Measurements from ENCODE around the gene TIGIT. TPM values are rescaled to one million over a fixed set of nuclear protein-coding genes. Genes with fewer than 3 reads are reported as not detected.

The TIGIT gene
- total RNA-seq (10 to 100 TPM in 1 of 5 experiments, 1 to 10 TPM in 4; 1.3 to 14.9 (median 3.8) TPM), polyA plus RNA-seq (1 to 10 TPM in 1 of 2 donors, under 1 TPM in 1; 0.63 to 2.8 TPM), total RNA-seq (not detected)

DNA sequence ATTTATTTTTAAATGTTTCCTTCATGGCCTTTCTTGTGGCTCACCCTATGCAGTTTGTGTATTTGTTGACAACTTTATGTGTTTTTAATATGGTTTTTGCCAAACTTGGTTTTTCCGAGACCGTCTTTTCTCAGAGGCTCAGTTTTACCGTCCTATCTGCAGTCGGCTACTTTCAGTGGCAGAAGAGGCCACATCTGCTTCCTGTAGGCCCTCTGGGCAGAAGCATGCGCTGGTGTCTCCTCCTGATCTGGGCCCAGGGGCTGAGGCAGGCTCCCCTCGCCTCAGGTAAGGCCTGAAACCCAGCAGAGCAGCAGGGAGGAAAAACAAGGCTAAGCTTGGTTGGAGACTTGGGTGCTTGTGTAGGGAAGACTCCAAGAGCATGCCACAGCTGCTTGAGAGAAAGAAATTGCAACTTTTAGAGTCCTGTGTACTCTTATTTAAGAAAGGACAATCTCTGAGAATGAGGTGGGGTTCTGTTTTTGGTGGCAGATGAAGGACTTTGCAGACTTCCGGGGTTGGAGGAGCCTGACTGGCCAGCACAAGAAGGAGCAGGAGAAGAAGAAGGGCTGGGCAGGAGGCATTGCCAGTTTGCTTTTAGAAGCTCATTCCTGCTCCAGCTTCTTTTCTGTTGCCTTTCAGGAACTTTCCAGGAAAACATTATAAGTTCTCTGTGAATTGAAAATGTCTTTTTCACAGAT is at the start of gene TIGIT:
Gene TIGIT, plus strand, starts transcription at position 191 of the 698 bp plus-strand sequence. Its CDS starts 34 bp downstream, at position 225.
- Mint-ChIP-seq H3K4me1 (peaks cover 0 to 16% (median 5%) of the 10 kb centered on the region in 7 donors), H3K27ac (peak within 1 kb of the TSS in 5 of 9 donors; percentile 35 to 64 (median 53)), H3K4me3 (peak within 1 kb of the TSS in 3 of 10 donors; percentile 37 to 75 (median 47)), H3K36me3 (no peaks in the 10 kb centered on the region), H3K27me3 (no peaks in the 10 kb centered on the region), H3K9me3 (no peaks in the 10 kb centered on the region)
- Histone ChIP-seq H3K36me3 (ENCODE audit: control insufficient read depth in 2 of 3, insufficient read depth in 3 of 3, low read length in 3 of 3) (no peaks in the 10 kb centered on the region), H3K4me1 (ENCODE audit: control insufficient read depth in 2 of 2, insufficient read depth in 2 of 2, low read length in 2 of 2) (peaks cover 4 to 46% of the 10 kb centered on the region in 2 donors), H3K4me3 (ENCODE audit: low read length) (peak within 1 kb of the TSS; percentile 29), H3K9me3 (ENCODE audit: control insufficient read depth in 2 of 3, low read length in 3 of 3) (no peaks in the 10 kb centered on the region), H3K27ac (ENCODE audit: low read depth, low read length) (no peak within 1 kb of the TSS), H3K27me3 (ENCODE audit: control insufficient read depth in 2 of 2, insufficient read depth in 2 of 2, low read length in 2 of 2) (no peaks in the 10 kb centered on the region)
- no peak for ATAC-seq
- intact Hi-C loops (cut with micrococcal nuclease) = no loop called here
- no peak for DNase-seq
- ChIA-PET POLR2A (interaction anchor here (0.6 to 1.3 kb wide), 2 partner anchors 9 to 79 kb away, joined by 3 to 7 read pairs; no protein-coding TSS in a partner anchor), CTCF (interaction anchor here (1.0 to 1.5 kb wide), 2 partner anchors 9 to 17 kb away, joined by 3 read pairs; no protein-coding TSS in a partner anchor)

DNA sequence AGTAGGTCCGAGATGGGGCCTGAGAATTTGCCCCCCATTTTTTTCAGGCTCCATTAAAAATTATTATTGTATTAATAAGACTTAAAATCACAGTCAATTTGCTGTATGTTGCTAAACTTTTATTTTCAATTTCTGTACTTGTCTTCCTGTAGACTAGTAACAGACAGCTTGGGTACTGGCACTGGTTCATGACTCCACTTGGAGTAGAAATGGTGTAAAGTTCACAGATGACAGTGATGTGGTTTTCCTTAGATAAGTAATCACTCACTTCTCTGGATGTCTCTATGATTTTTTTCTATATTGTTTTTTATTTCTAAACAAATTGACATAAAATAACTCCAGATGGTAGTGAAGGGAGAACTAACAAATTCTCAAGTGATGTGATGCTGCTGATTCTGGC is 40.9 kb upstream of the TIGIT start:
- H3K27me3 Mint-ChIP-seq = no peaks in the 10 kb centered on the region
- DNase-seq (no peak), ATAC-seq (no peak)
- intact Hi-C loops (cut with micrococcal nuclease) = no loop called here
- Histone ChIP-seq H3K4me3 (ENCODE audit: low read length) (no peak overlapping the region), H3K4me1 (ENCODE audit: control insufficient read depth in 2 of 2, insufficient read depth in 2 of 2, low read length in 2 of 2) (no peaks in the 10 kb centered on the region), H3K36me3 (ENCODE audit: control insufficient read depth in 2 of 3, insufficient read depth in 3 of 3, low read length in 3 of 3) (no peaks in the 10 kb centered on the region), H3K9me3 (ENCODE audit: control insufficient read depth in 2 of 3, low read length in 3 of 3) (no peaks in the 10 kb centered on the region), H3K27me3 (ENCODE audit: control insufficient read depth in 2 of 2, insufficient read depth in 2 of 2, low read length in 2 of 2) (no peaks in the 10 kb centered on the region), H3K27ac (ENCODE audit: low read depth, low read length) (no peak overlapping the region)
- no peak overlapping the region for H3K4me3 Mint-ChIP-seq
- ChIA-PET CTCF (no interaction called here), POLR2A (no interaction called here)
- H3K4me1 Mint-ChIP-seq = peaks cover 0 to 15% (median 12%) of the 10 kb centered on the region in 7 donors
- peaks cover 2 to 11% (median 7%) of the 10 kb centered on the region in 11 donors for H3K9me3 Mint-ChIP-seq
- H3K36me3 Mint-ChIP-seq = peaks cover 0 to 8% (median 5%) of the 10 kb centered on the region in 5 donors
- H3K27ac Mint-ChIP-seq = peak overlapping the region in 4 of 9 donors; percentile 15 to 60 (median 23)

DNA sequence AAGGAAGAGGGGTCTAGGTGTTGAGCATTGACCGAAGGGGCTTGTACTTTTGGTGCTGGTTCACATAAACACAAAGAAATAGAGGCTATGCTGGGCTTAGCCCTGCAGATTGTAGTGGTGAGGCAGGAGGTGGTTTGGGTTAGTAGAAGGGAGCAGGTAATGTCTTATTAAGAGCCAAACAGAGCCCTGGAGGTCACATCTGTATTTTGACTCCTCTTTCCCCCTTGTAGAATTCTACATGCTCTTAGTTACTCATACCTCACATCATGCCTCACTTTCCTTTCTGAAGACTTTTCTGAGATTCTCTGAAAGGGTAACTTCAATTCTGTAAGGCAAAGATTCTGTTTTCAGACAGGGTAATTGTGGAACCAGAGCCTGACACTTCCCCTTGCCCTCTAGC is 40.3 kb upstream of the TIGIT start:
- ATAC-seq (no peak), DNase-seq (no peak)
- Histone ChIP-seq H3K27ac (ENCODE audit: low read depth, low read length) (no peak overlapping the region), H3K4me1 (ENCODE audit: control insufficient read depth in 2 of 2, insufficient read depth in 2 of 2, low read length in 2 of 2) (no peaks in the 10 kb centered on the region), H3K27me3 (ENCODE audit: control insufficient read depth in 2 of 2, insufficient read depth in 2 of 2, low read length in 2 of 2) (no peaks in the 10 kb centered on the region), H3K4me3 (ENCODE audit: low read length) (no peak overlapping the region), H3K9me3 (ENCODE audit: control insufficient read depth in 2 of 3, low read length in 3 of 3) (no peaks in the 10 kb centered on the region), H3K36me3 (ENCODE audit: control insufficient read depth in 2 of 3, insufficient read depth in 3 of 3, low read length in 3 of 3) (no peaks in the 10 kb centered on the region)
- Mint-ChIP-seq H3K9me3 (peaks cover 2 to 14% (median 7%) of the 10 kb centered on the region in 11 donors), H3K27me3 (no peaks in the 10 kb centered on the region), H3K4me1 (peaks cover 0 to 15% (median 12%) of the 10 kb centered on the region in 7 donors), H3K36me3 (peaks cover 0 to 8% (median 5%) of the 10 kb centered on the region in 5 donors), H3K4me3 (no peak overlapping the region), H3K27ac (peak overlapping the region in 6 of 9 donors; percentile 15 to 60 (median 36))
- ChIA-PET CTCF (no interaction called here), POLR2A (no interaction called here)
- intact Hi-C loops (cut with micrococcal nuclease) = no loop called here

DNA sequence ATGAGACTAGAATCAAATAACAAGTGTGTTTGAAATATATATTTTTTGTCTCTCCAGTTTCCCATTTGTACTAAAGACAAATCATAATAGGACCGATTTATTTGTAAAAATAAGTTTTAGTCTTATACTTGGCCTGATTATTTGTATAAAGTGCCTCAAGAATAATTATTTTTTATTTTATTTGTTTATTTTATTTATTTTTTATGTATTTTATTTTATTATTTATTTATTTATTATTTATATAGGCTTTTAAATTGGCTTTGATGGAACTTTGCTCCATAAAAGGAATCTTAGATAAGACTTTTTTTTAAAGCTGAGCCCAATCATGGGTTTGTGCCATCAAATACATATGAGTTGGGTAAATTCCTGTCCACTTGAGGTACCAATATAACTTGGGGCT is 34.3 kb upstream of the TIGIT start:
- DNase-seq (no peak), ATAC-seq (no peak)
- Histone ChIP-seq H3K27ac (ENCODE audit: low read depth, low read length) (no peak overlapping the region), H3K27me3 (ENCODE audit: control insufficient read depth in 2 of 2, insufficient read depth in 2 of 2, low read length in 2 of 2) (no peaks in the 10 kb centered on the region), H3K36me3 (ENCODE audit: control insufficient read depth in 2 of 3, insufficient read depth in 3 of 3, low read length in 3 of 3) (no peaks in the 10 kb centered on the region), H3K4me3 (ENCODE audit: low read length) (no peak overlapping the region), H3K9me3 (ENCODE audit: control insufficient read depth in 2 of 3, low read length in 3 of 3) (no peaks in the 10 kb centered on the region), H3K4me1 (ENCODE audit: control insufficient read depth in 2 of 2, insufficient read depth in 2 of 2, low read length in 2 of 2) (no peaks in the 10 kb centered on the region)
- H3K4me1 Mint-ChIP-seq = no peaks in the 10 kb centered on the region
- intact Hi-C loops (cut with micrococcal nuclease) = no loop called here
- H3K27me3 Mint-ChIP-seq = peaks cover 0 to 4% (median 0%) of the 10 kb centered on the region in 5 donors
- H3K27ac Mint-ChIP-seq = no peak overlapping the region
- H3K4me3 Mint-ChIP-seq = no peak overlapping the region
- peaks cover 0 to 7% (median 0%) of the 10 kb centered on the region in 5 donors for H3K36me3 Mint-ChIP-seq
- CTCF ChIA-PET = interaction anchor here (1.0 kb wide), 1 partner anchor 10 kb away, joined by 3 read pairs; no protein-coding TSS in a partner anchor
- H3K9me3 Mint-ChIP-seq = peaks cover 0 to 21% (median 8%) of the 10 kb centered on the region in 11 donors
- POLR2A ChIA-PET = no interaction called here

DNA sequence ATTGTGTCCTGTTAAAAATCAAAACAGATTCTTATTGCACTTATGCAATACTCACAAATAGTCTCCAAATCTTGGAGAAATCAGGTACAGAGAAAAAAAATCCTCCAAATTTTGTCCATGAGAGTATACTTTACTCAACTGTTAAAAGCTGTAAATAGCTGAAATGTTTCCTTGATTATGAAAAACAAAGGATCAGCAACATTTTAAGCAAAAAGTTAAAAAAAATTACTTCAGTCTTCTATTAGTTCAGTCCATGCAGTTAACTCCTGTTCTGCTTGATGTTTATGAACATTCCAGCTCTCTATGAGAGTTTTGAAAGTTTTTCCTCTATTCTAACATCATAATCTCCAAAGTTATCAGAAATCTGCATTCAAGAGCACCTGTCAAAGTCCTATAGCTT is 33.7 kb upstream of the TIGIT start:
- DNase-seq (no peak), ATAC-seq (no peak)
- Mint-ChIP-seq H3K4me3 (no peak overlapping the region), H3K4me1 (no peaks in the 10 kb centered on the region), H3K36me3 (peaks cover 0 to 7% (median 0%) of the 10 kb centered on the region in 5 donors), H3K9me3 (peaks cover 0 to 22% (median 8%) of the 10 kb centered on the region in 11 donors), H3K27me3 (peaks cover 0 to 4% (median 0%) of the 10 kb centered on the region in 5 donors), H3K27ac (no peak overlapping the region)
- Histone ChIP-seq H3K36me3 (ENCODE audit: control insufficient read depth in 2 of 3, insufficient read depth in 3 of 3, low read length in 3 of 3) (no peaks in the 10 kb centered on the region), H3K9me3 (ENCODE audit: control insufficient read depth in 2 of 3, low read length in 3 of 3) (no peaks in the 10 kb centered on the region), H3K27me3 (ENCODE audit: control insufficient read depth in 2 of 2, insufficient read depth in 2 of 2, low read length in 2 of 2) (no peaks in the 10 kb centered on the region), H3K27ac (ENCODE audit: low read depth, low read length) (no peak overlapping the region), H3K4me1 (ENCODE audit: control insufficient read depth in 2 of 2, insufficient read depth in 2 of 2, low read length in 2 of 2) (no peaks in the 10 kb centered on the region), H3K4me3 (ENCODE audit: low read length) (no peak overlapping the region)
- ChIA-PET POLR2A (no interaction called here), CTCF (interaction anchor here (1.0 kb wide), 1 partner anchor 11 kb away, joined by 3 read pairs; no protein-coding TSS in a partner anchor)
- intact Hi-C loops (cut with micrococcal nuclease) = no loop called here

DNA sequence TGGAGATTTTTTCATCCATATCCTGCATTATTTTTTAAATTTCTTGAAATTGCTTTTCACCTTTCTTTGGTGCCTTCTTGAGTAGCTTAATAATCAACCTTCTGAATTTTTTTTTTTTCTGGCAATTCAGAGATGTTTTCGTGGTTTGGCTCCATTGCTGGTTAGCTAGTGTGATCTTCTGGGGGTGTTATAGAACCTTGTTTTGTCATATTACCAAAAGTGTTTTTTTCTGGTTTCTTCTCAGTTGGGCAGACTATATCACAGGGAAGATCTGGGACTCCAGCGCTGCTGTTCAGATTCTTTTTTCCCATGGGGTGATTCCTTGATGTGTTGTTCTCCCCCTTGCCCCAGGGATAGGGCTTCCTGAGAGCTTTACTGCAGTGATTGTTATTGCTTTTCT is 23.8 kb upstream of the TIGIT start:
- H3K27ac Mint-ChIP-seq = no peak overlapping the region

More for the DNA sequence above, 23.8 kb upstream of the TIGIT start:
- H3K36me3 Mint-ChIP-seq = peaks cover 5 to 20% (median 8%) of the 10 kb centered on the region in 5 donors
- Histone ChIP-seq H3K27ac (ENCODE audit: low read depth, low read length) (no peak overlapping the region), H3K9me3 (ENCODE audit: control insufficient read depth in 2 of 3, low read length in 3 of 3) (peaks cover 0 to 8% (median 0%) of the 10 kb centered on the region in 3 experiments), H3K4me1 (ENCODE audit: control insufficient read depth in 2 of 2, insufficient read depth in 2 of 2, low read length in 2 of 2) (peaks cover 0 to 3% of the 10 kb centered on the region in 2 donors), H3K36me3 (ENCODE audit: control insufficient read depth in 2 of 3, insufficient read depth in 3 of 3, low read length in 3 of 3) (no peaks in the 10 kb centered on the region), H3K4me3 (ENCODE audit: low read length) (no peak overlapping the region), H3K27me3 (ENCODE audit: control insufficient read depth in 2 of 2, insufficient read depth in 2 of 2, low read length in 2 of 2) (no peaks in the 10 kb centered on the region)
- H3K4me1 Mint-ChIP-seq = peaks cover 0 to 5% (median 0%) of the 10 kb centered on the region in 7 donors
- H3K4me3 Mint-ChIP-seq = no peak overlapping the region
- POLR2A ChIA-PET = no interaction called here
- DNase-seq (no peak), ATAC-seq (no peak)
- intact Hi-C loops (cut with micrococcal nuclease) = no loop called here
- CTCF ChIA-PET = interaction anchor here (1.2 kb wide), 1 partner anchor 21 kb away, joined by 5 read pairs; no protein-coding TSS in a partner anchor
- H3K27me3 Mint-ChIP-seq = no peaks in the 10 kb centered on the region
- peaks cover 7 to 39% (median 22%) of the 10 kb centered on the region in 11 donors for H3K9me3 Mint-ChIP-seq
